ENCODE measurements around the gene RNF8.

- TF ChIP-seq CTCF (IDR thresholded peaks at IDR 0.05 in 4 of 5, conservative IDR thresholded peaks at IDR 0.05 in 1 of 5) (no peak), POLR2A (IDR thresholded peaks at IDR 0.05) (no peak)
These were observed 55.7 kb downstream of the RNF8 start for GRCh38 chr6:37409501-37409900.

Data from gastrocnemius medialis (tissue), 4 donors.